Heart left ventricle (tissue), 16 donors: ENCODE results near the gene ASB1. TPM values are rescaled to one million over a fixed set of nuclear protein-coding genes. Genes with fewer than 3 reads are reported as not detected.

Experiments used
- ATAC-seq, 4 donors: fragments of 200-7000 bp; cut with Tn5 transposase; one replicate each; pipeline ENCODE4 v1.9.1; 2020 to 2022; ENCODE audit warnings: moderate library complexity in 4 of 4, mild to moderate bottlenecking in 3 of 4, moderate number of reproducible peaks in 1 of 4
- DNase-seq, 5 donors: peaks; one replicate each; pipeline ENCODE4 v3.0.0-alpha.2; 2020
- H3K27ac ChIP-seq, 12 donors: fragments of 200-600 bp; sonication (generic) in 4 of 12; one replicate each; pipeline versions ENCODE4 v1.5.0 to v1.8.0; 2016 to 2022; ENCODE audit warnings: mild to moderate bottlenecking in 2 of 12
- H3K27me3 ChIP-seq, 9 donors: fragments of 200-600 bp; sonication (generic) in 2 of 9; one replicate each; pipeline versions ENCODE4 v1.5.1 to v1.8.0; 2016 to 2022; ENCODE audit warnings: mild to moderate bottlenecking in 3 of 9
- H3K36me3 ChIP-seq, 9 donors: fragments of 200-600 bp; sonication (generic) in 2 of 9; one replicate each; pipeline versions ENCODE4 v1.5.0 to v1.8.0; 2018 to 2022; ENCODE audit warnings: mild to moderate bottlenecking in 2 of 9
- H3K4me1 ChIP-seq, 12 donors: fragments of 200-600 bp; sonication (generic) in 4 of 12; one replicate each; pipeline versions ENCODE4 v1.5.0 to v1.8.0; 2016 to 2022; ENCODE audit warnings: mild to moderate bottlenecking in 3 of 12
- H3K4me3 ChIP-seq, 12 donors: fragments of 200-600 bp; sonication (generic) in 4 of 12; one replicate each; pipeline versions ENCODE4 v1.5.0 to v1.8.0; 2017 to 2022; ENCODE audit warnings: mild to moderate bottlenecking in 9 of 12, moderate library complexity in 4 of 12
- H3K9me3 ChIP-seq, 12 donors: fragments of 200-600 bp; sonication (generic) in 4 of 12; one replicate each; pipeline versions ENCODE4 v1.5.0 to v1.8.0; 2016 to 2022; ENCODE audit warnings: mild to moderate bottlenecking in 1 of 12
- CTCF ChIP-seq, 12 donors: fragments of 200-600 bp; sonication (generic) in 4 of 12; IDR thresholded peaks; one replicate each; pipeline versions ENCODE4 v1.5.0 to v1.8.0; 2018 to 2022; ENCODE audit warnings: antibody characterized with exemption in 12 of 12, mild to moderate bottlenecking in 5 of 12
- POLR2A ChIP-seq, 2 donors: fragments of 450-650 bp; IDR thresholded peaks; one replicate each; pipeline ENCODE4 v1.6.1; 2017; ENCODE audit warnings: antibody characterized with exemption in 2 of 2, mild to moderate bottlenecking in 2 of 2, moderate library complexity in 2 of 2
- WGBS, 4 donors: extraction: QIAGEN DNeasy Blood & Tissue Kit in 2 of 4; methylation state at CpG; one replicate each; pipeline versions ENCODE4 v1.1.5 to v1.1.7; 2013 to 2018; 5-methylcytosine and 5-hydroxymethylcytosine counted together
- intact Hi-C, 10 donors: fragments of 100-400 bp; cut with DNase I; formaldehyde crosslinking; loops; one replicate each; pipeline versions ENCODE4 v1.11.1 to v1.14.2; 2022
- polyA plus RNA-seq, 2 donors: library from polyadenylated mRNA; stranded (reverse); fragments of 200-250 nt; gene quantifications; one replicate each; pipeline ENCODE4 v1.2.3, GENCODE V29; 2013
- total RNA-seq, 9 donors: library from RNA; depleted of rRNA in 2 of 9; stranded (reverse); fragments of >200 nt in 2 of 9; fragmentation: NEBNext Ultra II Directional in 3 of 9; extraction: Animal tissue kit (Norgen Biotek cat#: 25700) in 3 of 9; gene quantifications; one replicate each; pipeline versions ENCODE4 v1.1.0 to v1.2.4, GENCODE V29; 2016 to 2023
- donor health status: ischemic (EF 13 %, LVEDD 7.1; RV severe dilation, severe dysfunction).
- donor health status: healthy with polysubstance abuse.
- donor health status: DM: no; HTN: yes; CAD: no.
- donor health status: DM: no; HTN: no; CAD: no.
- donor health status: ischemic (EF 25% LVEDD 6.9; RV normal size, moderate dysfunction).
- donor health status: ischemic (EF 25% LVEDD 5.7; RV mildly dilated, moderate dysfunction).
- donor health status: healthy.
- donor health status: DM: yes; HTN: yes; CAD: no.
- donor health status: ischemic (EF 35%, LVEDD 5.7; RV mildly dilated, moderate dysfunction).
- donor health status: nonischemic (EF 11% LVEDD 7.7; RV severe dilation, severe dysfunction).
- donor health status: DM: yes; HTN: yes; CAD: no.
- donor health status: PGD.
- donor health status: ischemic (EF 29% LVEDD 5.4; RV normal size, mild dysfunction).
- donor health status: nonischemic (EF 23%, LVEDD 6.1; RV moderate dilation, normal function).

ASB1 gene
- total and polyA plus RNA-seq, 11 donors: 31.8 to 57.5 (median 46.7) TPM

GRCh38 chr2:238467792-238468191, 41.1 kb downstream of the ASB1 start:
- WGBS, 4 donors: 56 to 75% (median 63%) methylated on average over 1 of the region's 1 CpG
- no peak overlapping the region for H3K27ac ChIP-seq
- intact Hi-C loops: no loop called here

GRCh38 chr2:238469155-238469554, 42.4 kb downstream of the ASB1 start:
- TF ChIP-seq CTCF (IDR thresholded peaks at IDR 0.05) (no peak), POLR2A (IDR thresholded peaks at IDR 0.05) (no peak)
- no peak for DNase-seq
- peaks cover 0 to 50% (median 18%) of the 10 kb centered on the region in 12 donors for H3K9me3 ChIP-seq
- no peak overlapping the region for H3K27ac ChIP-seq
- H3K4me1 ChIP-seq: no peaks in the 10 kb centered on the region
- no peaks in the 10 kb centered on the region for H3K36me3 ChIP-seq
- H3K27me3 ChIP-seq: no peaks in the 10 kb centered on the region
- intact Hi-C loops: no loop called here
- no peak overlapping the region for H3K4me3 ChIP-seq
- no peak for ATAC-seq
- WGBS, 4 donors: 75 to 84% (median 80%) methylated on average over 1 of the region's 1 CpG

More at GRCh38 chr2:238467792-238468191, 41.1 kb downstream of the ASB1 start:
- H3K4me1 ChIP-seq: no peaks in the 10 kb centered on the region
- no peaks in the 10 kb centered on the region for H3K36me3 ChIP-seq
- no peak overlapping the region for H3K4me3 ChIP-seq
- no peaks in the 10 kb centered on the region for H3K27me3 ChIP-seq
- DNase-seq (no peak), ATAC-seq (no peak)
- TF ChIP-seq POLR2A (IDR thresholded peaks at IDR 0.05) (no peak), CTCF (IDR thresholded peaks at IDR 0.05) (no peak)
- H3K9me3 ChIP-seq: peaks cover 0 to 36% (median 8%) of the 10 kb centered on the region in 12 donors

- no peaks in the 10 kb centered on the region for H3K4me1 ChIP-seq
- H3K27ac ChIP-seq: no peak overlapping the region
- 88 to 95% (median 91%) methylated on average over 4 of the region's 4 CpGs for WGBS, 4 donors
- DNase-seq: no peak
- H3K36me3 ChIP-seq: no peaks in the 10 kb centered on the region
- ATAC-seq: no peak
- H3K9me3 ChIP-seq: peaks cover 0 to 62% (median 22%) of the 10 kb centered on the region in 12 donors
- intact Hi-C loops: no loop called here
- TF ChIP-seq POLR2A (IDR thresholded peaks at IDR 0.05) (no peak), CTCF (IDR thresholded peaks at IDR 0.05) (no peak)
- H3K4me3 ChIP-seq: no peak overlapping the region
- no peaks in the 10 kb centered on the region for H3K27me3 ChIP-seq
Measured at GRCh38 chr2:238473014-238473413, 46.3 kb downstream of the ASB1 start.

- ATAC-seq: no peak
- DNase-seq: no peak
- Histone ChIP-seq H3K4me3 (no peak overlapping the region), H3K4me1 (no peaks in the 10 kb centered on the region), H3K27me3 (no peaks in the 10 kb centered on the region), H3K27ac (no peak overlapping the region), H3K9me3 (peaks cover 0 to 65% (median 24%) of the 10 kb centered on the region in 12 donors), H3K36me3 (no peaks in the 10 kb centered on the region)
- intact Hi-C loops: no loop called here
- TF ChIP-seq CTCF (IDR thresholded peaks at IDR 0.05) (no peak), POLR2A (IDR thresholded peaks at IDR 0.05) (no peak)
- 82 to 86% (median 85%) methylated on average over 1 of the region's 1 CpG for WGBS, 4 donors
Measured at GRCh38 chr2:238473523-238473922, 46.8 kb downstream of the ASB1 start.
